ENCODE data around the gene NRXN3. TPM values are rescaled to one million over a fixed set of nuclear protein-coding genes. Genes with fewer than 3 reads are reported as not detected.

The NRXN3 gene
- total and polyA plus RNA-seq, 8 donors, result 0.53 to 2.5 (median 1.5) TPM

DNA sequence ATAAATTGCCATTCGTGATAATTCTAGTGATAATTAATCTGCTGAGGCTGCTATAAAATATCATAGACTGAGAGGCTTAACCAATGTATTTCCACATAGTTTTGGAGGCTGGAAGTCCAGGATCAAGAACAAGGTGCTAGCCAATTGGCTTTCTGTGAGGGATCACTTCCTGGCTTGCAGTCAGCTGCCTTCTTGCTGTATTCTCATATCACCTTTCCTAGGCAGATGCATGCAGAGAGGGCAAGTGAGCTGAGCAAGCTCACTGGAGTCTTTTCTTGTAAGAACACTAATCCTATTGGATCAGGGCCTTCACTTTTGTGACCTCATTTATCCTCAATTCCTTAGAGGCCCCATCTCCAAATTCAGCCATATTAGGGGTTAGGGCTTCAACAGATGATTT, 1400.5 kb downstream of the NRXN3 start:
- DNase-seq, result no peak
- WGBS, 2 donors, result 63 to 65% methylated on average over 1 of the region's 1 CpG
- FAIRE-seq, result no peak
- no peaks in the 10 kb centered on the region for H3K27me3 ChIP-seq
- H3K4me1 ChIP-seq, result no peaks in the 10 kb centered on the region
- intact Hi-C loops (cut with DNase I), result no loop called here
- no peak overlapping the region for H3K4me3 ChIP-seq
- H3K27ac ChIP-seq, result no peak overlapping the region
- TF ChIP-seq, protein P1, sequence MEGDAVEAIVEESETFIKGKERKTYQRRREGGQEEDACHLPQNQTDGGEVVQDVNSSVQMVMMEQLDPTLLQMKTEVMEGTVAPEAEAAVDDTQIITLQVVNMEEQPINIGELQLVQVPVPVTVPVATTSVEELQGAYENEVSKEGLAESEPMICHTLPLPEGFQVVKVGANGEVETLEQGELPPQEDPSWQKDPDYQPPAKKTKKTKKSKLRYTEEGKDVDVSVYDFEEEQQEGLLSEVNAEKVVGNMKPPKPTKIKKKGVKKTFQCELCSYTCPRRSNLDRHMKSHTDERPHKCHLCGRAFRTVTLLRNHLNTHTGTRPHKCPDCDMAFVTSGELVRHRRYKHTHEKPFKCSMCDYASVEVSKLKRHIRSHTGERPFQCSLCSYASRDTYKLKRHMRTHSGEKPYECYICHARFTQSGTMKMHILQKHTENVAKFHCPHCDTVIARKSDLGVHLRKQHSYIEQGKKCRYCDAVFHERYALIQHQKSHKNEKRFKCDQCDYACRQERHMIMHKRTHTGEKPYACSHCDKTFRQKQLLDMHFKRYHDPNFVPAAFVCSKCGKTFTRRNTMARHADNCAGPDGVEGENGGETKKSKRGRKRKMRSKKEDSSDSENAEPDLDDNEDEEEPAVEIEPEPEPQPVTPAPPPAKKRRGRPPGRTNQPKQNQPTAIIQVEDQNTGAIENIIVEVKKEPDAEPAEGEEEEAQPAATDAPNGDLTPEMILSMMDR (IDR thresholded peaks at IDR 0.05), result no peak
- no peaks in the 10 kb centered on the region for H3K36me3 ChIP-seq
- no peak for ATAC-seq
- no peaks in the 10 kb centered on the region for H3K9me3 ChIP-seq

DNA sequence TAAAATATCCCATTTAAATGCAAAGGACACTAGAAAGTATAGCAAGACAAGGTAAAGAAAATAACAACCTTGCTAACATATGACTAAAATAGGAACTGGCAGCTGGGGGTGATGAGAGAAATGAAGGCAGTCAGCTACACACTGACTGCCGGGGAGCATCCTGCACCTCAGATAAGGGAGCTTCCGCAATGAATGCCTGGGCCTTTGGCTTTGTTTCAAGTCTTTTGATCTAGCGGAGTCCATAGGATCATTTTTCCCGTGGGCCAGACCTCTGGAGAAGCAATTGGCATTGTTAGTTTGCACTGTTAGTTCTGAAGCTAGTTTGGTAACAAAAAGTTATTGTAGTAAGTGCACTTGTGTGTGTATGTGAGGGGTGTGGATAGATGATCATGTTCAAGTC, 1401.2 kb downstream of the NRXN3 start:
- ATAC-seq, result no peak
- Histone ChIP-seq H3K9me3 (no peaks in the 10 kb centered on the region), H3K36me3 (no peaks in the 10 kb centered on the region), H3K27me3 (no peaks in the 10 kb centered on the region), H3K4me3 (no peak overlapping the region), H3K27ac (no peak overlapping the region), H3K4me1 (no peaks in the 10 kb centered on the region)
- no peak for DNase-seq
- WGBS, 2 donors, result 76 to 85% methylated on average over 4 of the region's 4 CpGs
- TF ChIP-seq, protein P1 (IDR thresholded peaks at IDR 0.05), result no peak
- no peak for FAIRE-seq
- intact Hi-C loops (cut with DNase I), result no loop called here

DNA sequence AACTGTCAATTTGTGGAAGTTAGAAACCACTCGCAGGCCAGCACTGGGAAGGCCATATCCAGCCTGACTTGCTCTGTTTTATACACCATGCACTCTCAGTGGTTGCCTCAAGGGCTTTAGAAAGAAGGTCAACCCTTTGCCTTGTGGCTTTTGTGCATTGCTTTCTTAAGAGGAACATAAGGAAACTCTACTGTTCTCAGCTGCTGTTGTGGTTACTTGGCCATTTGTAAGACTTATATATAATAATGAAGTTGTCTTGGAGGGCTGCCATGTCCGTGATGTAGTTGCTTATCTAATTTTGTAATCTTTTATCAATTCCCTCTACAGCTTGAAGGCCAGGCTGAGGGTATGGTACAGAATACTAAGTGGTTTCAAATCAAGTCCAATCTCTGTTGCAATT, 1403.3 kb downstream of the NRXN3 start:
- no peak for DNase-seq
- Histone ChIP-seq H3K4me3 (no peak overlapping the region), H3K36me3 (no peaks in the 10 kb centered on the region), H3K27me3 (no peaks in the 10 kb centered on the region), H3K27ac (no peak overlapping the region), H3K4me1 (no peaks in the 10 kb centered on the region), H3K9me3 (no peaks in the 10 kb centered on the region)
- no peak for FAIRE-seq
- ATAC-seq, result no peak
- intact Hi-C loops (cut with DNase I), result no loop called here
- TF ChIP-seq, protein P1 (IDR thresholded peaks at IDR 0.05), result no peak
- 66 to 79% methylated on average over 2 of the region's 2 CpGs for WGBS, 2 donors

DNA sequence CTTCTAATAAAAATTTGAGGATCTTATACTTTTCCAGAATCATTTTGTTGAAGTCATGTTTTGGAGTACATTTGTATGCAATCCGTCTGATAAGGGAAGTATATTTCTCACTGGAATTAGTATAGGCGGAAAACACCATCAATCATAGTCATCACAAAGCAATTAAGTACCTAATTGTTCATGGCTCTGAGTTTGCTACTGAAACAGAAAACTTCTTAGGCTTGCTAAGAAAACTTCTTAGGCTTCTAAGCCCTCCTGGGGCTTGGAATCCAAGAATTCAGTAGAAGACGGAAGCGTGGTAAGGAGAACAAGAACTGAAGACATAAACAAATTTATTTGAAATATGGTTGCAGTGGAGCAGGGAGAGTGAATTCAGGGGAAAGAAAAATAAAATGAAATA, 1404.9 kb downstream of the NRXN3 start:
- 80 to 86% methylated on average over 4 of the region's 4 CpGs for WGBS, 2 donors
- intact Hi-C loops (cut with DNase I), result no loop called here
- Histone ChIP-seq H3K9me3 (no peaks in the 10 kb centered on the region), H3K27me3 (no peaks in the 10 kb centered on the region), H3K27ac (no peak overlapping the region), H3K4me3 (no peak overlapping the region), H3K4me1 (no peaks in the 10 kb centered on the region), H3K36me3 (no peaks in the 10 kb centered on the region)
- ATAC-seq, result no peak
- DNase-seq, result no peak
- FAIRE-seq, result no peak
- TF ChIP-seq, protein P1 (IDR thresholded peaks at IDR 0.05), result no peak

DNA sequence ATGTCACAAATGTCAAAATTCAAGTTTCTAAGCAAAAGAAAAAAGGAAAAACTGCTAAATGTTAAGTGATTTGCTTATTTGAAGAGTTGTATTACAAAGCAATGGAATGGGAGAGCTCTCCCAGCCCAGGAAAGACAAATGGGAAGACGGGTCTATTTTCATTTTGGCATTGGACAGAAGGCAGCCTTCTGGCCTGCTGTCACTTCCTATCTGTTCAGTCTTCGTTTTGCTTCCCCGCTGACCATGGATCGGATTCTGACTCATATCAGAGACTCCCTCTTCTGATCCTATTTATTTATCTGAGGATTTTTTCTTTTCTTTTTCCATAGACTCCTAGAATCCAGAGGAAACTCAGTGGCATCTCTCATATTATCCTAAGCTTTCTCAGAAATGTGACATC, 1406.3 kb downstream of the NRXN3 start:
- Histone ChIP-seq H3K4me1 (no peaks in the 10 kb centered on the region), H3K27ac (no peak overlapping the region), H3K4me3 (no peak overlapping the region), H3K9me3 (no peaks in the 10 kb centered on the region), H3K36me3 (no peaks in the 10 kb centered on the region), H3K27me3 (no peaks in the 10 kb centered on the region)
- 79 to 94% methylated on average over 4 of the region's 4 CpGs for WGBS, 2 donors
- FAIRE-seq (no peak), DNase-seq (no peak), ATAC-seq (no peak)
- TF ChIP-seq, protein P1 (IDR thresholded peaks at IDR 0.05), result no peak
- intact Hi-C loops (cut with DNase I), result no loop called here

Data from pancreas (tissue), 10 donors.